ENCODE data around the gene AP1B1. TPM values are rescaled to one million over a fixed set of nuclear protein-coding genes. Genes with fewer than 3 reads are reported as not detected.

The AP1B1 gene
- total and polyA plus RNA-seq, 2 of the 4 experiments (the other 2 are of a cell fraction): 55.7 to 70.8 TPM

DNA sequence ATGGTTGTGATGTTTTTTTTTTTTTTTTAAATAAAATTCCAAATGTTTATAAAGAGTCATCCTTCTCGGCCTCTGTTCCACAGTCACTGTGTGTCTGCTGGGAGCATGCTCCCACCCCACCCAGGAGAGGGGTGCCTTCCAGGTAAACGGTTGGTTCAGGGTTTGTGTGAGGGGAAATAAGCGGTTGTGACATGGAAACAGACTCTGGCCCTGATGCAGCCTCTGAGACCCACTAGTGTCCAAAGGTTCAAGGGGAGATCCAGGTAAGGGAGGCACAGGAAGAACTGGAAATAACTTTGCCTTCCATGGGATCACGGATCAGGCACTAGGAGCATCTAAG lies 87.9 kb downstream of the AP1B1 start:
- ChIA-PET CTCF (no interaction called here), POLR2A (ENCODE audit: unreplicated experiment) (no interaction called here)
- Histone ChIP-seq H3K9me3 (ENCODE audit: control insufficient read depth, insufficient read depth, low read length) (no peaks in the 10 kb centered on the region), H2AK5ac (ENCODE audit: low read depth, low read length) (no peak overlapping the region), H3K9ac (ENCODE audit: low read depth, low read length) (no peak overlapping the region), H4K20me1 (ENCODE audit: insufficient read depth, low read length) (peaks cover 43% of the 10 kb centered on the region), H2BK15ac (ENCODE audit: low read depth, low read length) (no peak overlapping the region), H4K5ac (ENCODE audit: low read depth, low read length) (no peak overlapping the region), H4K8ac (ENCODE audit: low read depth in 2 of 2, low read length in 2 of 2) (no peak overlapping the region), H3K18ac (ENCODE audit: low read depth, low read length) (no peak overlapping the region), H2BK120ac (ENCODE audit: low read depth, low read length) (no peak overlapping the region), H2BK5ac (ENCODE audit: low read depth, low read length, poor library complexity, severe bottlenecking) (no peak overlapping the region), H3K27ac (ENCODE audit: insufficient read depth, low read length) (no peak overlapping the region), H3K9me1 (ENCODE audit: insufficient read depth, low read length) (peaks cover 10% of the 10 kb centered on the region), H3K4me2 (ENCODE audit: low read depth, low read length) (no peak overlapping the region), H2AFZ (replicated peaks; ENCODE audit: low read length, poor library complexity) (no peak overlapping the region), H3K56ac (ENCODE audit: extremely low read depth, insufficient read depth, low read length) (no peak overlapping the region), H3K14ac (replicated peaks; ENCODE audit: low read depth, low read length) (no peak overlapping the region), H3K4me1 (ENCODE audit: control insufficient read depth, insufficient read depth, low read length) (no peaks in the 10 kb centered on the region; the same call in 1 of the 2 replicates), H2BK20ac (ENCODE audit: low read depth, low read length) (no peak overlapping the region), H4K91ac (ENCODE audit: insufficient read depth, low read depth, low read length) (no peak overlapping the region), H3K27me3 (ENCODE audit: control insufficient read depth, insufficient read depth, low read length) (no peaks in the 10 kb centered on the region), H3K4me3 (ENCODE audit: insufficient read depth, low read depth, low read length) (no peak overlapping the region), H3K36me3 (ENCODE audit: control insufficient read depth, insufficient read depth, low read length) (peaks cover 54% of the 10 kb centered on the region), H2AK9ac (replicated peaks; ENCODE audit: low read depth, low read length, poor library complexity) (no peak overlapping the region), H3K79me1 (ENCODE audit: low read depth in 1 of 2, low read length in 2 of 2) (peaks cover 18 to 32% of the 10 kb centered on the region in 2 experiments), H3K4ac (ENCODE audit: low read depth, low read length) (no peak overlapping the region), H3K23ac (ENCODE audit: low read depth, low read length) (no peak overlapping the region)
- dilution Hi-C loops (cut with HindIII; ENCODE audit: low sequenced_read_pairs, unreplicated experiment): no loop called here
- no peak for TF ChIP-seq NFE2L2 (IDR thresholded peaks at IDR 0.05; ENCODE audit: low read depth, low read length)
- TF ChIP-seq RAD21 (IDR thresholded peaks at IDR 0.05; ENCODE audit: low read length): no peak
- no peak for TF ChIP-seq CEBPB (IDR thresholded peaks at IDR 0.05; ENCODE audit: low read depth, low read length)
- TF ChIP-seq RFX5 (IDR thresholded peaks at IDR 0.05; ENCODE audit: low read depth, low read length): no peak
- no peak for TF ChIP-seq POLR2A (IDR thresholded peaks at IDR 0.05; ENCODE audit: low read depth, low read length)
- TF ChIP-seq, protein P1, sequence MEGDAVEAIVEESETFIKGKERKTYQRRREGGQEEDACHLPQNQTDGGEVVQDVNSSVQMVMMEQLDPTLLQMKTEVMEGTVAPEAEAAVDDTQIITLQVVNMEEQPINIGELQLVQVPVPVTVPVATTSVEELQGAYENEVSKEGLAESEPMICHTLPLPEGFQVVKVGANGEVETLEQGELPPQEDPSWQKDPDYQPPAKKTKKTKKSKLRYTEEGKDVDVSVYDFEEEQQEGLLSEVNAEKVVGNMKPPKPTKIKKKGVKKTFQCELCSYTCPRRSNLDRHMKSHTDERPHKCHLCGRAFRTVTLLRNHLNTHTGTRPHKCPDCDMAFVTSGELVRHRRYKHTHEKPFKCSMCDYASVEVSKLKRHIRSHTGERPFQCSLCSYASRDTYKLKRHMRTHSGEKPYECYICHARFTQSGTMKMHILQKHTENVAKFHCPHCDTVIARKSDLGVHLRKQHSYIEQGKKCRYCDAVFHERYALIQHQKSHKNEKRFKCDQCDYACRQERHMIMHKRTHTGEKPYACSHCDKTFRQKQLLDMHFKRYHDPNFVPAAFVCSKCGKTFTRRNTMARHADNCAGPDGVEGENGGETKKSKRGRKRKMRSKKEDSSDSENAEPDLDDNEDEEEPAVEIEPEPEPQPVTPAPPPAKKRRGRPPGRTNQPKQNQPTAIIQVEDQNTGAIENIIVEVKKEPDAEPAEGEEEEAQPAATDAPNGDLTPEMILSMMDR (conservative IDR thresholded peaks at IDR 0.05; ENCODE audit: low read depth, low read length): no peak
- no peak for TF ChIP-seq BHLHE40 (IDR thresholded peaks at IDR 0.05; ENCODE audit: low read depth, low read length)
- TF ChIP-seq CHD1 (IDR thresholded peaks at IDR 0.05; ENCODE audit: low read depth, low read length): no peak
- no peak for TF ChIP-seq SMC3 (IDR thresholded peaks at IDR 0.05; ENCODE audit: low read depth, low read length)
- TF ChIP-seq ELK1 (IDR thresholded peaks at IDR 0.05; ENCODE audit: borderline replicate concordance, low read depth, low read length): no peak
- WGBS, 2 experiments (ENCODE audit: extremely low coverage in 2 of 2, insufficient read length in 1 of 2): 78% methylated on average over 1 of the region's 4 CpGs; no CpG with 5 or more reads in 1 of the 2 experiments
- ATAC-seq (ENCODE audit: low read depth) (no peak), DNase-seq (no peak)
- intact Hi-C loops (cut with micrococcal nuclease): no loop called here
- no TSS peak for BruUV-seq (replicated peaks)
- in situ Hi-C loops (cut with MboI; ENCODE audit: low sequenced_read_pairs): no loop called here

Measured in IMR-90 (cell line).